ENCODE measurements around the gene SLC14A1. TPM values are rescaled to one million over a fixed set of nuclear protein-coding genes. Genes with fewer than 3 reads are reported as not detected.

The SLC14A1 gene
- total RNA-seq, 2 donors from 2014 or later: 11.4 to 23.9 TPM

- Histone ChIP-seq H3K27ac (no peak overlapping the region), H3K4me3 (no peak overlapping the region), H3K4me1 (peaks cover 0 to 4% of the 10 kb centered on the region in 2 donors), H3K36me3 (no peaks in the 10 kb centered on the region), H3K9me3 (no peaks in the 10 kb centered on the region), H3K27me3 (no peaks in the 10 kb centered on the region)
- TF ChIP-seq CTCF (IDR thresholded peaks at IDR 0.05): no peak
- DNase-seq (ENCODE audit: low spot score): no peak
Measured at GRCh38 chr18:45688833-45689232, 35.1 kb upstream of the SLC14A1 start.

- no peak overlapping the region for H3K4me3 ChIP-seq
- H3K9me3 ChIP-seq: no peaks in the 10 kb centered on the region
- TF ChIP-seq CTCF (IDR thresholded peaks at IDR 0.05): no peak
- H3K36me3 ChIP-seq: no peaks in the 10 kb centered on the region
- H3K27me3 ChIP-seq: no peaks in the 10 kb centered on the region
- no peak overlapping the region for H3K27ac ChIP-seq
- DNase-seq (ENCODE audit: low spot score): no peak
- peaks cover 0 to 4% of the 10 kb centered on the region in 2 donors for H3K4me1 ChIP-seq
Measured at GRCh38 chr18:45689396-45689795, 34.6 kb upstream of the SLC14A1 start.

- TF ChIP-seq CTCF (IDR thresholded peaks at IDR 0.05): peak; percentile 65 to 85
- Histone ChIP-seq H3K27ac (no peak overlapping the region), H3K4me3 (no peak overlapping the region)
Measured at GRCh38 chr18:45690975-45691815, 32.8 kb upstream of the SLC14A1 start.

GRCh38 chr18:45691816-45692179 is 32.2 kb upstream of the SLC14A1 start:
- H3K27ac ChIP-seq: no peak overlapping the region
- no peak overlapping the region for H3K4me3 ChIP-seq
- peaks cover 0 to 4% of the 10 kb centered on the region in 2 donors for H3K4me1 ChIP-seq
- H3K36me3 ChIP-seq: no peaks in the 10 kb centered on the region
- DNase-seq (ENCODE audit: low spot score): no peak
- H3K9me3 ChIP-seq: no peaks in the 10 kb centered on the region
- H3K27me3 ChIP-seq: no peaks in the 10 kb centered on the region
- no peak for TF ChIP-seq CTCF (IDR thresholded peaks at IDR 0.05)

More at GRCh38 chr18:45690975-45691815, 32.8 kb upstream of the SLC14A1 start:
- Histone ChIP-seq H3K4me1 (peaks cover 0 to 4% of the 10 kb centered on the region in 2 donors), H3K27me3 (no peaks in the 10 kb centered on the region), H3K9me3 (no peaks in the 10 kb centered on the region), H3K36me3 (no peaks in the 10 kb centered on the region)
- DNase-seq (ENCODE audit: low spot score): peak; percentile 78

- no peak for TF ChIP-seq CTCF (IDR thresholded peaks at IDR 0.05)
- Histone ChIP-seq H3K4me1 (no peaks in the 10 kb centered on the region), H3K4me3 (no peak overlapping the region), H3K36me3 (no peaks in the 10 kb centered on the region), H3K9me3 (peaks cover 0 to 6% of the 10 kb centered on the region in 2 donors), H3K27me3 (no peaks in the 10 kb centered on the region), H3K27ac (no peak overlapping the region)
- no peak for DNase-seq (ENCODE audit: low spot score)
Measured at GRCh38 chr18:45702708-45703265, 21.2 kb upstream of the SLC14A1 start.

Measured in right atrium auricular region (tissue), 2 donors.